D721Med (cell line): ENCODE data around the gene GRIN3A.

Experiments
- DNase-seq: peaks from one replicate; pipeline ENCODE4 v3.0.0; 2011; ENCODE audit warnings: low spot score; ENCODE audit not compliant: insufficient read length
- FAIRE-seq: peaks from 2 replicates; lab custom pipeline; 2011; peaks lifted over from hg19 to GRCh38; lab: Jason Lieb, UNC
- TF ChIP-seq, protein P1 (sequence below): IDR thresholded peaks from 2 replicates; pipeline ENCODE4 v1.5.1; 2012; ENCODE audit warnings: mild to moderate bottlenecking, control low read depth; ENCODE audit not compliant: insufficient read depth; ENCODE audit errors: missing control alignments

Gene GRIN3A

DNA sequence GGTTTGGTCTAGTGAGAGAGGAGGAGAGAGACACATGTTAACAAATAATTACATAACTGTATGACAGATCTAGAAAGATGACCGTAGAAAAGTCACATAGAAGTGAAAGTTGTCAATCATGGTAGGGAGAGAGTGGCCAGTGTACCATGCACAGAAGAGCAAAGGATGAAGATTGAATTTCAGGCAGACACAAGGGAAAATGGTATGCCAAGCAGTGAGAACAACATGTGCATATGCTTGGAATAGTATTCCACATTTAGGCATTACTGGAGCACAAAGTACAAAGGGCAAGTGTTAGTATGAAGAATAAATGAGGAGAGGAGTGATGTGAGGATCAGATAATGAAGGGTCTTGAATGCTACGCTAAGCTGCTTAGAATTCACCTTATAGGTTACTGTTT, 20.3 kb downstream of the GRIN3A start:
- FAIRE-seq = no peak
- TF ChIP-seq, protein P1, sequence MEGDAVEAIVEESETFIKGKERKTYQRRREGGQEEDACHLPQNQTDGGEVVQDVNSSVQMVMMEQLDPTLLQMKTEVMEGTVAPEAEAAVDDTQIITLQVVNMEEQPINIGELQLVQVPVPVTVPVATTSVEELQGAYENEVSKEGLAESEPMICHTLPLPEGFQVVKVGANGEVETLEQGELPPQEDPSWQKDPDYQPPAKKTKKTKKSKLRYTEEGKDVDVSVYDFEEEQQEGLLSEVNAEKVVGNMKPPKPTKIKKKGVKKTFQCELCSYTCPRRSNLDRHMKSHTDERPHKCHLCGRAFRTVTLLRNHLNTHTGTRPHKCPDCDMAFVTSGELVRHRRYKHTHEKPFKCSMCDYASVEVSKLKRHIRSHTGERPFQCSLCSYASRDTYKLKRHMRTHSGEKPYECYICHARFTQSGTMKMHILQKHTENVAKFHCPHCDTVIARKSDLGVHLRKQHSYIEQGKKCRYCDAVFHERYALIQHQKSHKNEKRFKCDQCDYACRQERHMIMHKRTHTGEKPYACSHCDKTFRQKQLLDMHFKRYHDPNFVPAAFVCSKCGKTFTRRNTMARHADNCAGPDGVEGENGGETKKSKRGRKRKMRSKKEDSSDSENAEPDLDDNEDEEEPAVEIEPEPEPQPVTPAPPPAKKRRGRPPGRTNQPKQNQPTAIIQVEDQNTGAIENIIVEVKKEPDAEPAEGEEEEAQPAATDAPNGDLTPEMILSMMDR = no peak
- no peak for DNase-seq

DNA sequence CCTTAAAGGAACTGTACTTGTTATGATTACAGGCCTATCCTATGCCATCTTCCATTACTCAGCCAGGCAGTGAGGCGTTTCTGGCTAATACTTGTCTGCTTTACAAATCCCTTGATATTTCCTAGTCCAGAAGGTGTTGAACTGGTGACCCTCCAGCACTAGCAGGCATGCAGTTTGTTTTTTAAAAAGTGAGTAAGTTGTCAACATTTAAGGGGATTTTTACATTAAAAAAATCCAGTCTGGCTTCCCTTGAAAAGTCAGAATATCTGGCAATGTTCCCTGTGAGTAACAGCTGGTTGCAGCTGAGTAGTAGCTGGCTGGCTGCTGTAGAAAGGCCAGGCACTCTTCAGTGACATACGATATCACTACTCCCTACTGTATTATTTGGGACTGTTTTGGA, 21.8 kb downstream of the GRIN3A start:
- DNase-seq (no peak), FAIRE-seq (no peak)

DNA sequence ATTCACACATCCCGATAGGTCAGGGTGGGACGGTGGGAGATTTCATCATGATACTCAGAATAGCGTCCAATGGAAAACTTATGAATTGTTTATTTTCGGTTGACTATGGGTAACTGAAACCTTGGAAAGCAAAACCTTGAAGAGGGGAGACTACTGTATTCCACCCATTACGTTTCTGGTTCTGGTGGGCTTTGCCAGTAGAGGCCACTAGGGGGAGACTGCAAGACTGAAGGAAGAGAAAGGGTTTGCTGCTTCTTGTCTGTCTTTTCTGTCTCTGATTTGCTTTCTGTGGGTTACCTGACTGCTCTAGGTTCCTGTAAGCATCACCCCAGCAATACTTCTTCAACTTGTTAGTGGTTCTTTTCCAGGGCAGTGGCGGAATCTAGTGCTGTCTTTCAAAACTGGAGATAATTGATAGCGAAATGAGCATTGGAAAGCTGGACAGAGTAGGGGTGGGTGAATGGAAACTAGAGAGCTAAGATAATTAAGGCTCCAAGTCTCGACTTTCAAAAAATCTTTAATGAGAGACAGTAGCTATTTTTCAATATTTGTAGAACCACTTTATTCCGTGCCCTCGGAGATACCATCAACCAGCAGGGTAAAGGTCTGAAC, 27.0 kb downstream of the GRIN3A start:
- DNase-seq (no peak), FAIRE-seq (no peak)
- TF ChIP-seq, protein P1 = peak; percentile 53

More for the DNA sequence above, 21.8 kb downstream of the GRIN3A start:
- TF ChIP-seq, protein P1 = no peak

DNA sequence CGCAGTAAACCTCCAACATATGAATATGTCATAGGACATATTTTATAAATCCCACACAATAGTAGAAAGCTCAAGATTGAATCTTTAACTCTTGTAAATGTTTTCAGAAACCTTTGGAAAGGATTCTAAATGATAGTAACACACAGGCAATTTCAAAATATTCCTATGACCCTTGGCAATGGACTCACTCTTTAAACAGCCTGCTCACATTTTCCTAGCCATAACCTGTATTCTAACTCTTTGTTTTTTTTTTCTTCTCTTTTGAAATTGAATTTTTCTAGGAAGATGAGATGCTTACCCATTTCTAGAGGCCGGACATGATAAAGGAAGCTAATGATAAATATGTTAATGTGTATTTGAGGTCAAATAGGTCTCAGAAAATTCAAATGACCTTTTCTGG, 29.6 kb downstream of the GRIN3A start:
- TF ChIP-seq, protein P1 = no peak
- FAIRE-seq (no peak), DNase-seq (no peak)

DNA sequence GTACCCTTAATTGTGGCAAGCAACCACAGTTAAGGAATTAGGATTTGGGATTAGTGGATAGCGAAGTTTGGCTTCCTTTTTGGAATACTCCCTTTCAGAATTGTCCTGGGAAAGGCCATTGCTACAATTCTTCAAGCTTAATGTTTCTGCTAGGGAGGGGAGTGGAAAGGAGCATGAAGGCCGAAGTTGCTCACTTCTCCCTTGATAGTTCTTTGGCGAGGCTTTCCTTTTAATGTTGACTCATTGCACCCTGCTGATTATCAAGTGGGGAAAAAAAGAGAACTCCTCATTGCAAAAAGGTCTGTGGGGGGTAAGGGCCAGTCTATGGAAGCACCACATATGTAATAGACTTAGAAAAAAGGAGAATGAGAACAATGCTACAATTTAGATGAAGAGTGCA, 30.7 kb downstream of the GRIN3A start:
- FAIRE-seq (no peak), DNase-seq (no peak)
- TF ChIP-seq, protein P1 = no peak

DNA sequence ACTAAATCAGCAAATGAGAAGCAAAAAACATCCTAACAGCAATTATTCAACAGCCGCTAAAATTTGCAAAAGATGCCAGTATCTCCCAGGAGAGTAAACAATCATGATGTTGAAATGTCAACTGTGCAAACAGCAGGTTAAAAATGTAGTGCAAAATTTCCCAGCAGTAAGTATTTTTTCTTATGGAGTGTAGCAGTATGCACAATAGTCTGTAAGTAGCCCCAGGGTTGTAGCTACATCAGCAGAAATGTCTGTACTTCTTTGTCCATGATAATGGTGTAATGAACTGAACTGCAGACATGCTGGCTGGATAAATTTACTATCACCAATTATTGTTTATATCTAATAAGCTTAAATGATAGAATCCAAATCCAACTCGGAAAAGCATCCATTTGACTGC, 31.4 kb downstream of the GRIN3A start:
- no peak for FAIRE-seq
- DNase-seq = no peak

DNA sequence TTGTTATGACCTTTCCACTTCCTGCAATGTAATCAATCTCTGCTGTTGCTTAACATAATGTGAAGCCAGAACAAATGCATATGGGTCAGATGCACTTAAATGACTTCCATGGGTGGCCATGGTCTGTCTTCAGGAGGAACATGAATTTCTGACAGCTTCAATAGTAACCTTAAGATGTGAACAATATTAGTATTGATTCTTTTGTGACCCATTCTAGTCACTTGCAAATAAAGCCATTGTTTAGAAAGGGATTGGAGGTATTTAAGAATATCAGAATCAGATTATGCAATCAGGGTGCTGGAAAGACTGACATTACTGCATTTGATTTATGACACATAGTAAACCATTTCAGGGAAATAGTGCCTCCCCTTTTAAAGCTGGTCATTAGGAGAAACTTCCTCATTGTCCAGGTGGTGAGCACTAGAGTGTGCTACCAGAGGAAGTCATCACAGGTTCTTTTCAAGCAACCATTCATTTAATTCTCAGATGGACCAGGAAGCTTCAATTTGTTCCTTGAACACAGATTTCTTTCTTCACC, 32.1 kb downstream of the GRIN3A start:
- FAIRE-seq (no peak), DNase-seq (no peak)
- TF ChIP-seq, protein P1 = no peak

More for the DNA sequence above, 31.4 kb downstream of the GRIN3A start:
- TF ChIP-seq, protein P1 = no peak
